HG03558 (cell line): ENCODE results near the gene HCN2.

ENCODE experiments used
- ATAC-seq: cut with Tn5 transposase; IDR thresholded peaks from one replicate; pipeline ENCODE4 v1.9.1; 2021; ENCODE audit warnings: moderate number of reproducible peaks; ENCODE audit not compliant: unreplicated experiment; ENCODE audit errors: extremely low read depth

HCN2 gene

DNA sequence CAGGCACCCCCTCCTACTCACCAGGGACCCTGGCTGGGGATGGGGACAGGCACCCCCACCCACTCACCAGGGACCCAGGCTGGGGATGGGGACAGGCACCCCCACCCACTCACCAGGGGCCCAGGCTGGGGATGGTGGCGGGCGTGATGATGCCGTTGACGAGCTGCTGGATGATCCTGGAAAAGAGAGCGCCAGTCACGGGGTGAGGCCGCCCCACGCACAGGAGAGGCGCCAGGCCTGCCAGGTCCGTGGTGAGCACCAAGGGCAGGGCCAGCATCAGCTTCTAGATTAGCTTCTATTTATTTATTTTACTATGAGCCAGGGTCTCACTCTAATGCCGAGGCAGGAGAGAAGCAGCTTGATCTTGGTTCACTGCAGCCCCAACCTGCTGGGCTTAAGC lies 60.4 kb downstream of the HCN2 start:
- no peak for ATAC-seq

DNA sequence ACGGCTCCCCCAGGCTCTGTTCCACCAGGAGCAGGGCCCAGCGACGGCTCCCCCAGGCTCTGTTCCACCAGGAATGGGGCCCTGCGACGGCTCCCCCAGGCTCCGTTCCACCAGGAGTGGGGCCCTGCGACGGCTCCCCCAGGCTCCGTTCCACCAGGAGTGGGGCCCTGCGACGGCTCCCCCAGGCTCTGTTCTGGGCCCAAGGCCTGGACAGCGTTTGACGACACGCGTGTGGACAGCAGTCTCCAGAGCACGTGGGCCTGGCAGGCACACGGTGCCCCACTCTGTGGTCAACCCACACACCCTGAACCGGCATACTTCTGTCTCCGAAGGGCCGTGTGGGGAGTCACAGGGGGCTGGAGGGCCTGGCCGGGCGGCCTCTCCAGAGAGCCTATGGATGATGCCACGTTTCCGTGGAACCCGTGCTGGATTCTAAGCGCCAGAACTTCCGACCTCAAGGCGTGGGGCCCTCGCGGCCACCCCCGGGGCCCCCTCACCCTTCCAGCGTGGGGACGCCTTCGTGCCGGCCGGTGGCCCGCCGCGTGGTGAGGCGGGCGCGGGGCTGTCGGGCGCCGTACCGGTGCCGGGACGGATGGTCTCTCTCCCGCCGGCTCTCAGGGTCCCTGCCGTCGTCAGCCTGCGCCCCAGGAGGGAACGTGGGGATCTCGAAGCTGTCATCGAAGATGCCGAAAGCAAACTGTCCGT lies 61.6 kb downstream of the HCN2 start:
- ATAC-seq = no peak

DNA sequence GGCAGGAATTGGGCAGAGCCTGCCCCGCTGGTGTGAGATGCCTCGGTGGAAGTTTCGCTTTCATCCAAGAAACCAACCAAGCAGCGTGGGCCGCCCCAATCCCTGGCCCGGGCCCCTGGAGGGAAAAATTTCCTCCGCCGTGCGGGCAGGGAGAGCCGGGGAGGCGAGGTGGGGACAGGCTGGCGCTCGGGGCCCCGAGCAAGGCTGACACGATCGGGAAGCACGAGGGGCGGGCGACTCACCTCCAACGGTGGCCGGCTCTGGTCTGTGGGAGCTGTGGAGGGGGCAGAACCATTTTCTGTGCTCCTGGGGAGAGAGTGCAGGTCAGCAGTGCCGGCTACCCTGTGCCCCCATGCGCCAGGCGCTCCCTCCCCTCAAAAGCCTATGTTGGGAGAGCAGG lies 62.3 kb downstream of the HCN2 start:
- ATAC-seq = no peak

GRCh38 chr19:652467-653389 lies 63.0 kb downstream of the HCN2 start:
- no peak for ATAC-seq

GRCh38 chr19:653425-653824 lies 63.7 kb downstream of the HCN2 start:
- no peak for ATAC-seq

DNA sequence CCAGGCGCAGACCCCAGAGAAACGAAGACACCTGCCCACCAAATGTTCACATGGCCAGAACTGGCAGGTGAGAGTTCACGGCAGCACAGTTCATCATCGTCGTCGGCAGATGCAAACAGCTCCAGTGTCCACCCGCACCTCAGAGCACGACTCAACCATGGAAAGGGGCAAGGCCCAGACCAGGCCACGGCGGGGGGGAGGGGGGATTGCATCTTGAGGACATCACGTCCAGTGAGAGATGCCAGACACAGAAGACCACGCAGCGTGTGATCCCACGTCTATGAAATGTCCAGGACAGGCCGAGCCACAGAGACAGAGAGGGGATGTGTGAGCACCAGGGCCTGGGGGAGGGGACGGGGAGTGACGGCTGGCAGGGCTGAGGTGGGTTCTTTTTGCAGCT lies 66.0 kb downstream of the HCN2 start:
- ATAC-seq = no peak

DNA sequence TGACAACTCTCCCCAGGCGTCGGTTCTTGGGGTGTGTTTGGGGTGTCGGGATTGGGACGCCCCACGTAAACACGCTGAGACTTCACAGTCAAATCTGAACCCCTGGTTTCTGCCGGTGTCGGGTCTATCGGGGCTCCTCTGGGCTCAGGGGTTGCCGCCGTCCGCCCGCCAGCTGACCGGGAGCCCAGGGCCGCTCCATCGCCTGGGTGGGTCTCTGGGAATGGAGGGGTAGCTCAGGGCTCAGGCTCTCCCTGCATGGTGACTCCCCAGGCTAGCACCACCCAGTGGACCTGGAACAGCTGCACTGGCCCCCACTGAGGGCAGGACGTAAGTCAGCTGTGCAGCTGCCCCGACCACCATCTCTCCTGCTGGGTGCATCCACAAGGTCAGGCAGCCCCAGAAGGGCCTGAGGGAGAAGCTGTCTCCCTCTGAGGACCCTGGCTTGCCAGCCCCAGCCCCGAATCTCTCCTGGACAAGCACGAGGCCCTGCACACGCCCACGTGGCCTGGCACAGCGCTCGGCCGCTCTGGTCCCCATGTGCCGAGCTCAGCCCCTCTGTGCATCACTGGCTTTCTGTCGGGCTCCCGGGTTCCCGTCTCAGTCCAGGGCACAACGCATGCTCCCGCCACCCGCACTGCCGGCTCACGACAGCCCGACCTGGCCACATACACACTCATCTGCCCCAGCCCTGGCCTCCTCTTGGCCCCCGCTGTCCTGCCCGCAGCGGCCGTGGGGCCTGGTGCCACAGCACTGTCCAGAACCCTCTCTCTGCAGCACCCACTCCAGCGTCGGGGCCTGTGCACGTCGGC lies 67.3 kb downstream of the HCN2 start:
- no peak for ATAC-seq

DNA sequence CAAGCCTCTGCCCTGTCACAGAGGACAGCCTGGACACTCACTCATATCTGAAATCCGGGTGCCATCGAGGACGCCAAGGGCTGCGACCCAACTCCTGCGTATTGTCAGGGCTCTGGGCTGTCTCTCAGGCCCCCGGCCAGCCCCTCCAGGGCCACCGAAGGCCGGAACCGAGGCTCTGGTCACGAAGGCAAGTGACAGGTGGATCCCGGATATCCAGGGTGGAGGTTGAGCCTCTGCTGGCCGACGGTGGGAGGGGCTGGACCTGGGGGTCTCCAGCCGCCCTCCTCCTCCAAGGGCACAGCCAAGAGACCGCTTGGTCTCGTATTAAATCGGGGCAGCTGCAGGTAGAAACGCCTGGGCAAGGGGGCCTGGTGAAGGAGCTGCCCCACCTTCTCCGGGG lies 67.9 kb downstream of the HCN2 start:
- no peak for ATAC-seq

DNA sequence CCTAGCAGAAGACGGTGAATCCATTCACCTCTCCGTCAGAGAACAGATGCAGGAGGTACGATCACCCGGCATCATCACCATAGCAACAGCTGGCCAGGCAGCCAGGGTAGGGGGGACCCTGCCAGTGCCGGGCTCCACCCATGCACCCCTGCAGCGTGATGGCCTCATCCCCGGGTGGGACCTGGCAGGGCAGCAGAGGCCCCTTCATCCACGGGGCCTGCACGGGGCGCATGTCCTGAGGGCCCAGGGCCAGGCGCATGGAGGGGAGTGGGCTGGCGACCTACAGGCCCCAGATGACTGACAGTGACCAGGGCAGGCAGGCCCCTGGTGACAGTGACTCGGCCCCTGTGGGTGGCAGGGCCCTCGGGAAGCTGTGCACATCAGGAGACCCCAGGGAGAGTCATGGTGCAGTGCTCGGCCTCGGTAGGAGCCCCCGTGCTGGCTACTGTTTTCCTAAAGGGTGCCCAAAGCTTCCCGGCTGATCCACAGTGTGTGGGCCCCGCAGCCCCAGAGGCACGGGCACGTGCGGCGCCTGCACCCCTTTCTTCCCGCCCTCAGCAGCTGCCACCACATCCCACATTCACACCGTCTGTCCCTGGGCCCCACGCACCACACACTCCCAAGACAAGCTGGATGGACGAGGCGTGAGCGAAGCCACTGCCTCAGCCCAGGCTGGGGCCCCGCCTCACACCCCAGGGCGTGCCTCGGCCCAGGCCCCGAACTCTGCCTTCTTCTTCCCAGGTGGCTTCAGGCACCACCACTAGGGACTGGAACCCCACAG lies 68.6 kb downstream of the HCN2 start:
- ATAC-seq = no peak

- ATAC-seq = no peak
These were observed 69.5 kb downstream of the HCN2 start for GRCh38 chr19:658916-659839.

DNA sequence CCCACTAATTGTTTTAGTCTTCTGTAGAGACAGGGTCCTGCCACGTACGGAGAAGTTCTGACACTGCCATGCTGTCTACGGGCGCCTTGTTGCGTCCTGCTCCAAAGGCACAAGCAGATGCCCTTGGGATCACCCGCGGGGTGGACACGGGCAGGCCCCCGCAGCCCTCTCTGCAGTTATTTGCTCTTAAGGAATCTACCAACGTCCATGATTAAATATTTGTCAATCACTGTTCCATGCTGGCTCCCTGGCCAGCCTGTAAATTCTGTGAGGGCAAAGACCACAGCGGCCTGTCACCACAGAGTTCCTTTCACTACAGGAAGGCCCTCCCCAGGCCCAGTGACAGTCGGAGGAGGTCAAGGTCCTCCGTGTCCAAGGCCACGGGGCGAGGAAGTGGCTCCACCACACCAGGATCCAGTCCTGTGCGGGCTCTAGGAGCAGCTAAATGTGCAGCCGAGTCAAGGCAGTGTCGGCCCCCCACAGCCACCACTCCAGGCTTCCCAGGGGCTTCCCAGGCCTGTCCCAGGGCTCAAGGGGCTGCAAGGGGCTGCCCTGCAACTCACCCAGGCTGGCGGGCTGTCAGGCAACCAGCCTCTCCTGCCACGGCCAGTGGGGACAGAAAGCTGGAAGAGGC lies 71.2 kb downstream of the HCN2 start:
- ATAC-seq = no peak

DNA sequence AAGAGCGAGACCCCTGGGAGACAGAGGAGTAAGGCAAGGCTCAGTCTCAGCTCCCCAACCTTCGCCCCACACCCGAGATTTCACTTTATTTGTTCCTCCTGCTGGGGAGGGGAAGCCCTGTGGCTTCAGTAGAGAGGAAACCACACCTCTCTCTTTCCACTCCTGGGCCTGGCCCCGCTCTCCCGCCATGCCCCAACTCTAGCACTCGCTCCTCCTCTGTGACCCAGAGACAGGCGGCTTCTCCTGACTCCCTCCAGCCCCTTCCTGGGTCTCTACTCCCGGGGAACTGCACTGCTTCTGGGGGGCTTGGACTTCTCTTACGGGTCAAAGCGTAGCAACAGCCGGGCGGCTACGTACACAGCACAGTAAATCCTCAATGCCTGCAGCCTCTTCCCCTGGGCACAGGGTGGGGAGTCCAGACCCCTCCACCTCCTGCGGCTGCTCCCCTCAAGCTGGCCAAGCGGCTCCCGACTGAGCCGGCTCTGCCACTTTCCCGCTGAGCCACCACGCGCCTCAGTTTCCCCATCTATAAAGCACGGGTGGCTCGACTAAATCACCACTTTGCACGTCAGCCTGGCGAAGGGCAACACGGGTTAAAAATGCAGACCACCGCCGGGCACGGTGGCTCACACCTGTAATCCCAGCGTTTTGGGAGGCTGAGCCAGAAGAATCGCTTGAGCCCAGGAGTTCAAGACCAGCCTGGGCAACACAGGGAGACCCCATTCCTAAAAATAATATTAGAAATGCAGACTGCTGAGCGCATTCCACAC lies 71.9 kb downstream of the HCN2 start:
- no peak for ATAC-seq

GRCh38 chr19:662207-662961 lies 72.7 kb downstream of the HCN2 start:
- no peak for ATAC-seq

DNA sequence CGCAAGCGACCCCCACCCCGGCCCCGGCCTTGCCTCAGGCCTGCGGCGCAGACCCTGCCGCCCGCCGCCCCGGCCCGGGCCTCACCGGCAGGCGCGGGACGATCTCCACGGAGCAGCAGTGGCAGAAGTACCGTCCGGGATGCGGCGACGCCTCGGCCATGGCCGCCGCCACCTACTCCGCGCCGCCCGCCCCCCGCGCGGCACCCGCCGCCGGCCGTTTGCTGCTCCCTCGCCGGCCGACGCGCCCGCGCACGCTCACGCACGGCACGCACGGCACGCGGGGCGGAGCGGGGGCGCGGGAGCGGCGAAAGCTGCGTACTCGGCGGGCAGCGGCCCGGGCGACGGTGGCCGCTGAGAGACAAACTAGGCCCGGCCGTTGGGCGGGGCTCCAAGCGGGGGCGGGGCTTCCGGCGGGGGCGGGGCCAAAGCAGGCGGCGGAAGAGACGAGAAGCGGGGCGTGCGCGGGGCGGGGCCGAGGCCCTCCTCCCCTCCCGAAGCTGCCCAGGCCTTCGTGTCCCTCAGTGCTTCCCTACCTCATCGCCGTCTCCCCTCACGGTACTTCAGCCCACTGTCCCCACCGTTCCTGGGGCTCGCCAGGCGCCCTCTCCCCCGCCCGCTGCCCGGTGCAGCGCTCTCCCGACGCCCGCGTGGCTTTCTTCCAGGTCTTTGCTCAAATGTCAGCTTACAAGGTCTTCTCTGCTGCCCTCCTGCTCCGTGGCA lies 73.4 kb downstream of the HCN2 start, which contains the start of gene RNF126:
RNF126 (minus strand) TSS at position 253 of the 720 bp plus-strand sequence; CDS start at position 160, 93 bp downstream.
- ATAC-seq = no peak

DNA sequence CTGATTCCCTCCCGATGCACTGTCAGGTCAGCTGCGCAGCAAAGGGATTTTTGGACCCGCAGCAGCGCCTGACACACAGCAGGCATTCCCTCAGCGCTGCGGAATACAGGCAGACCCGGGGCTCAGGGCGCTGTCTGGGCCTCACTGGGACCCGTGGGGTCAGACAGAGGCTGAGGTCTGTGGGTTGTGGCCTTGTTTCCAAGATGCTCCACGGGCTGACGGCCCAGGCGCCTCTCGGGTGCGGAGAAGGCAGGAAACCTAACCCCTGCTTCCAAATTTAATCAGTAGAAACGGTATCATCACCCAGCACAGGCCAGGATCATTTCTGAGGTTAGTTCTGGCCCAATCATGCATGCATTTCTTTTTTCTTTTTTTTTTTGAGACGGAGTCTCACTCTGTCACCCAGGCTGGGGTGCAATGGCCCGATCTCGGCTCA lies 74.0 kb downstream of the HCN2 start:
- ATAC-seq = no peak

DNA sequence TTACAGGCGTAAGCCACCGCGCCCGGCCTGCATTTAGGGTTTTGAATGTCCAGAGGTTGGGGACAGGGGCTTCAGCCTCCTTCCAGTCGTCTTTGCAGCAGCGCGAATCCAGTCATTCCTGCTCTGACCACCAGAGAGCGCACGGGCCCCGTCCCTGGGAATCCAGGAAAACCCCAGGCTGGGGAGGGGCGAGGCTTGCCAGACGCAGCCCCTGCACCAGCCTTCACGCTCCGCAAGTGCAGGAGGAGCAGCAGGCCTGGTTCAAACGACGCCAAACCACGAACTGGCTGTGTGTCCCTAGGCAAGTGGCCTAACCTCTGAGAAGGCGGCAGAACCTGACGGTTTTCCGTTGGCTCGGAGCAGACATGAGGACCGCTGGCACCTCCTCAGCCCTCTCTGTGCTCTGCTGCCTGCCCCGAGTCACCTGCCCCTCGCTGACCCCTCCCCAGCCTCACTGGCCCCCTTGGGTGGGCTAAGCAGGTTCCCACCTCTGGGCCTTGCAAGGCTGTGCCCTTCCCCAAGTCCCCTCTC lies 75.3 kb downstream of the HCN2 start:
- no peak for ATAC-seq
